Stimulated activated CD8-positive, alpha-beta memory T cell treated with anti-CD3 and anti-CD28 coated beads, Interleukin-12 subunit alpha, Interleukin-12 subunit beta, amount 100 ng/mL, for 24 hours (primary cell): ENCODE measurements around the gene STMP1.

Experiments
- DNase-seq: peaks from one replicate; pipeline ENCODE4 v3.0.0-alpha.2; 2020; ENCODE audit errors: extremely low read depth

Gene STMP1

GRCh38 chr7:135719688-135720087, 57.4 kb downstream of the STMP1 start:
- DNase-seq, result no peak

GRCh38 chr7:135721198-135721820, 59.0 kb downstream of the STMP1 start:
- no peak for DNase-seq

DNA sequence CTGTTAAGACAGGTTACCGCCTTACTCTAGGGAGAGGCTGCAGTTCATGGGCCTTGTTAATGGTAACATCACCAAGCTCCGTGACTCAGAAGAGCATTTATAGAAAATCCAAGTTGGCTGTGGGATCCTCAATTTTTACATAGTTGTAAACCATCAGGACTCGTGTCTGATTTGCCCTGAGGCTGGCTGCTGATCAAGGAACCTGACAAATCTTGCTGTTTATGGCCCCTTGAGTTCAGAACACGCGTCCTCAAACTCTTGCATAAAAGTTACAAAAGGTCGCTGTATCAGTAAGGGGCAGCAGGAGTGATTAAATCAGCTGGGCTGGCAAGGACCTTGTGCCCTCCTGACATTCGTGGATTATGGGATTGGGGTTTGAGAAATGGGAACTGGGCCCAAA, 61.1 kb downstream of the STMP1 start:
- DNase-seq, result no peak
